DMS53 treated with DMSO at 0.1 percent for 48 hours (cell line): ENCODE data around the gene CES5A.
"Not testable (repeated sequence)": the region's sequence is repeated elsewhere in the genome, so short reads cannot be mapped to it uniquely, and the experiment has no call there.

Source experiments
- DNase-seq: peaks from one replicate; lab custom pipeline; 2025; ENCODE audit not compliant: unreplicated experiment; lab: John Stamatoyannopoulos, UW

CES5A gene

GRCh38 chr16:55888546-55888945, 13.4 kb upstream of the CES5A start:
- no peak for DNase-seq

- no peak for DNase-seq
Observed at GRCh38 chr16:55876854-55877253, 1.7 kb upstream of the CES5A start.

- DNase-seq = no peak
Observed at GRCh38 chr16:55873122-55873521, 2.1 kb downstream of the CES5A start.

- no peak for DNase-seq
Observed at GRCh38 chr16:55872130-55872529, 3.0 kb downstream of the CES5A start.

GRCh38 chr16:55871411-55872038, 3.6 kb downstream of the CES5A start:
- DNase-seq = no peak

- no peak for DNase-seq
Observed at GRCh38 chr16:55868980-55869379, 6.2 kb downstream of the CES5A start.

GRCh38 chr16:55868137-55868536, 7.0 kb downstream of the CES5A start:
- DNase-seq = no peak

GRCh38 chr16:55861288-55861687, 13.9 kb downstream of the CES5A start:
- DNase-seq = no peak

- DNase-seq = not testable (repeated sequence)
Observed at GRCh38 chr16:55857650-55858049, 17.5 kb downstream of the CES5A start.

GRCh38 chr16:55856950-55857349, 18.2 kb downstream of the CES5A start:
- DNase-seq = no peak

GRCh38 chr16:55853114-55853513, 22.1 kb downstream of the CES5A start:
- no peak for DNase-seq

GRCh38 chr16:55849536-55849935, 25.6 kb downstream of the CES5A start:
- no peak for DNase-seq

GRCh38 chr16:55846598-55847346, 28.4 kb downstream of the CES5A start:
- DNase-seq = no peak

GRCh38 chr16:55843105-55843395, 32.1 kb downstream of the CES5A start:
- no peak for DNase-seq

GRCh38 chr16:55842369-55843104, 32.6 kb downstream of the CES5A start:
- DNase-seq = peak; percentile 29

GRCh38 chr16:55839115-55839514, 36.1 kb downstream of the CES5A start:
- no peak for DNase-seq

GRCh38 chr16:55836158-55836611, 39.0 kb downstream of the CES5A start:
- no peak for DNase-seq

GRCh38 chr16:55835581-55835980, 39.6 kb downstream of the CES5A start:
- DNase-seq = no peak

GRCh38 chr16:55835173-55835572, 40.0 kb downstream of the CES5A start:
- DNase-seq = not testable (repeated sequence)

- no peak for DNase-seq
Observed at GRCh38 chr16:55834049-55834448, 41.1 kb downstream of the CES5A start.

GRCh38 chr16:55832773-55833691, 42.1 kb downstream of the CES5A start, which contains the start of gene CES1:
Gene CES1, minus strand, starts transcription at chr16:55833096. Its CDS starts 41 bp downstream, at chr16:55833055.
- DNase-seq = no peak
